WTC11 (cell line): ENCODE results near the gene CXXC4. TPM values are rescaled to one million over a fixed set of nuclear protein-coding genes. Genes with fewer than 3 reads are reported as not detected.

Source experiments
- ATAC-seq: fragments of 200-7000 bp; cut with Tn5 transposase; 2 replicates; pipeline ENCODE4 v1.10.0; 2021; ENCODE audit warnings: mild to moderate bottlenecking, moderate library complexity
- CTCF ChIA-PET: fragments of 300-600 bp; sonication (Branson Sonifier 250); formaldehyde crosslinking; loops from one replicate; lab custom pipeline; 2021; ENCODE audit warnings: antibody characterized with exemption; lab: Charles Lee
- POLR2A ChIA-PET: fragments of 350-600 bp; sonication (Branson Sonifier 250); formaldehyde crosslinking; loops from one replicate; lab custom pipeline; 2021; ENCODE audit warnings: antibody characterized with exemption; lab: Charles Lee
- DNase-seq: peaks from one replicate; pipeline ENCODE4 v3.0.0; 2021; ENCODE audit warnings: low spot score
- H3K27ac Mint-ChIP-seq: 2 replicates; pipeline ENCODE4 v1.8.0; 2021; ENCODE audit warnings: mixed read lengths
- H3K27me3 Mint-ChIP-seq: 2 replicates; pipeline ENCODE4 v1.8.0; 2021; ENCODE audit warnings: low read depth, mild to moderate bottlenecking, moderate library complexity, mixed read lengths
- H3K36me3 Mint-ChIP-seq: 2 replicates; pipeline ENCODE4 v1.8.0; 2021; ENCODE audit warnings: mixed read lengths
- H3K4me1 Mint-ChIP-seq: 2 replicates; pipeline ENCODE4 v1.8.0; 2022; ENCODE audit warnings: mixed read lengths
- H3K4me3 Mint-ChIP-seq: 2 replicates; pipeline ENCODE4 v1.8.0; 2021; ENCODE audit warnings: mild to moderate bottlenecking, moderate library complexity, mixed read lengths
- H3K9me3 Mint-ChIP-seq: 2 replicates; pipeline ENCODE4 v1.8.0; 2021; ENCODE audit warnings: mixed read lengths
- CREM ChIP-seq: sonication (generic); formaldehyde crosslinking; IDR thresholded peaks from 2 replicates; pipeline ENCODE4 v1.8.1; 2022; ENCODE audit warnings: mild to moderate bottlenecking, missing genetic modification reagents, moderate library complexity
- GRHL2 ChIP-seq: fragments of 250-450 bp; sonication (Bioruptor Pico); IDR thresholded peaks from 2 replicates; pipeline ENCODE4 v1.8.0; 2022; ENCODE audit warnings: mild to moderate bottlenecking, moderate library complexity; ENCODE audit not compliant: insufficient replicate concordance, severe bottlenecking
- HMGA2 ChIP-seq: fragments of 250-450 bp; sonication (Bioruptor Pico); IDR thresholded peaks from 2 replicates; pipeline ENCODE4 v1.4.0; 2021; ENCODE audit warnings: mild to moderate bottlenecking, moderate library complexity
- MAX ChIP-seq: sonication (generic); formaldehyde crosslinking; IDR thresholded peaks from 2 replicates; pipeline ENCODE4 v1.8.0; 2022; ENCODE audit warnings: mild to moderate bottlenecking, missing genetic modification reagents
- PREB ChIP-seq: sonication (generic); formaldehyde crosslinking; IDR thresholded peaks from 2 replicates; pipeline ENCODE4 v1.8.1; 2022; ENCODE audit warnings: mild to moderate bottlenecking, missing genetic modification reagents, moderate library complexity, borderline replicate concordance
- ZBTB43 ChIP-seq: sonication (generic); formaldehyde crosslinking; IDR thresholded peaks from 2 replicates; pipeline ENCODE4 v1.8.1; 2023; ENCODE audit warnings: mild to moderate bottlenecking, missing genetic modification reagents
- ZMAT4 ChIP-seq: fragments of 250-450 bp; sonication (Bioruptor Pico); IDR thresholded peaks from 2 replicates; pipeline ENCODE4 v1.9.0; 2021; ENCODE audit warnings: mild to moderate bottlenecking
- ZNF416 ChIP-seq: fragments of 250-450 bp; sonication (Bioruptor Pico); IDR thresholded peaks from 2 replicates; pipeline ENCODE4 v1.9.0; 2021; ENCODE audit warnings: mild to moderate bottlenecking, inconsistent platforms
- total RNA-seq: library from RNA; stranded (reverse); gene quantifications from 3 replicates; pipeline ENCODE4 v1.2.3, GENCODE V29; 2021

Gene CXXC4
- total RNA-seq, 1 experiment from 2014 or later, result 2.4 TPM

- Mint-ChIP-seq H3K9me3 (no peaks in the 10 kb centered on the region), H3K4me1 (peaks cover 42% of the 10 kb centered on the region), H3K4me3 (peak overlapping the region; percentile 65; the same call in 1 of the 2 replicates), H3K27me3 (no peaks in the 10 kb centered on the region), H3K27ac (no peak overlapping the region), H3K36me3 (no peaks in the 10 kb centered on the region)
- CTCF ChIA-PET, result interaction anchor here (0.6 to 1.3 kb wide), 2 partner anchors 15 to 438 kb away, joined by 3 read pairs; no protein-coding TSS in a partner anchor
- TF ChIP-seq MAX (CRISPR knock-in tag) (no peak), ZMAT4 (CRISPR knock-in tag) (no peak), GRHL2 (CRISPR knock-in tag) (no peak)
- no peak for DNase-seq
- POLR2A ChIA-PET, result no interaction called here
- peak; percentile 26; the same call in 1 of the 2 replicates for ATAC-seq
These were observed 73.1 kb downstream of the CXXC4 start for GRCh38 chr4:104421566-104421965.

- Mint-ChIP-seq H3K9me3 (no peaks in the 10 kb centered on the region), H3K27me3 (no peaks in the 10 kb centered on the region), H3K4me1 (peaks cover 48% of the 10 kb centered on the region), H3K4me3 (peak overlapping the region; percentile 65), H3K36me3 (no peaks in the 10 kb centered on the region), H3K27ac (peak overlapping the region; percentile 37)
- DNase-seq (peak; percentile 10), ATAC-seq (peak; percentile 55)
- ChIA-PET POLR2A (no interaction called here), CTCF (no interaction called here)
- TF ChIP-seq CREM (CRISPR knock-in tag) (no peak), HMGA2 (no peak), ZNF416 (CRISPR knock-in tag) (no peak), PREB (no peak), ZBTB43 (CRISPR knock-in tag) (no peak)
These were observed 73.9 kb downstream of the CXXC4 start for GRCh38 chr4:104420766-104421165.
